IPS-NIHi7 (cell line): ENCODE measurements around the gene TEPSIN.

ENCODE experiments used
- DNase-seq: peaks from one replicate; pipeline ENCODE4 v3.0.0; 2012; ENCODE audit warnings: mixed read lengths; ENCODE audit errors: extremely low spot score

The TEPSIN gene

GRCh38 chr17:81221371-81221841 lies 17.4 kb downstream of the TEPSIN start:
- peak; percentile 40 for DNase-seq

GRCh38 chr17:81219476-81220180 lies 19.2 kb downstream of the TEPSIN start:
- DNase-seq = no peak

GRCh38 chr17:81218991-81219390 lies 19.9 kb downstream of the TEPSIN start:
- no peak for DNase-seq

- no peak for DNase-seq
Measured at GRCh38 chr17:81218459-81218858, 20.4 kb downstream of the TEPSIN start.

- DNase-seq = no peak
Measured at GRCh38 chr17:81217491-81217890, 21.4 kb downstream of the TEPSIN start.

GRCh38 chr17:81213978-81214377 lies 24.9 kb downstream of the TEPSIN start:
- no peak for DNase-seq

GRCh38 chr17:81212365-81212764 lies 26.5 kb downstream of the TEPSIN start:
- no peak for DNase-seq

GRCh38 chr17:81210868-81211267 lies 28.0 kb downstream of the TEPSIN start:
- no peak for DNase-seq

GRCh38 chr17:81210466-81210865 lies 28.4 kb downstream of the TEPSIN start:
- no peak for DNase-seq

- DNase-seq = no peak
Measured at GRCh38 chr17:81209141-81209540, 29.7 kb downstream of the TEPSIN start.

GRCh38 chr17:81208651-81209050 lies 30.2 kb downstream of the TEPSIN start:
- DNase-seq = no peak

GRCh38 chr17:81207610-81208581 lies 31.0 kb downstream of the TEPSIN start:
- DNase-seq = no peak

GRCh38 chr17:81206657-81207056 lies 32.2 kb downstream of the TEPSIN start:
- DNase-seq = no peak

- DNase-seq = no peak
Measured at GRCh38 chr17:81206166-81206565, 32.7 kb downstream of the TEPSIN start.

GRCh38 chr17:81204578-81204977 lies 34.3 kb downstream of the TEPSIN start:
- DNase-seq = no peak

- DNase-seq = no peak
Measured at GRCh38 chr17:81203136-81203535, 35.7 kb downstream of the TEPSIN start.

- DNase-seq = no peak
Measured at GRCh38 chr17:81202318-81202717, 36.5 kb downstream of the TEPSIN start.

- DNase-seq = peak; percentile 65
Measured at GRCh38 chr17:81200695-81201580, 37.9 kb downstream of the TEPSIN start.

- no peak for DNase-seq
Measured at GRCh38 chr17:81200201-81200600, 38.7 kb downstream of the TEPSIN start.

- DNase-seq = no peak
Measured at GRCh38 chr17:81199482-81199830, 39.4 kb downstream of the TEPSIN start.

- no peak for DNase-seq
Measured at GRCh38 chr17:81198826-81199481, 39.9 kb downstream of the TEPSIN start.
